SKM-1 (cell line): ENCODE data around the gene CHD3.
A peak's percentile ranks its signal among the peaks of the same experiment; 100 is the strongest.

ENCODE experiments used
- DNase-seq: peaks from one replicate; lab custom pipeline; 2025; ENCODE audit not compliant: unreplicated experiment; lab: John Stamatoyannopoulos, UW

The CHD3 gene

DNA sequence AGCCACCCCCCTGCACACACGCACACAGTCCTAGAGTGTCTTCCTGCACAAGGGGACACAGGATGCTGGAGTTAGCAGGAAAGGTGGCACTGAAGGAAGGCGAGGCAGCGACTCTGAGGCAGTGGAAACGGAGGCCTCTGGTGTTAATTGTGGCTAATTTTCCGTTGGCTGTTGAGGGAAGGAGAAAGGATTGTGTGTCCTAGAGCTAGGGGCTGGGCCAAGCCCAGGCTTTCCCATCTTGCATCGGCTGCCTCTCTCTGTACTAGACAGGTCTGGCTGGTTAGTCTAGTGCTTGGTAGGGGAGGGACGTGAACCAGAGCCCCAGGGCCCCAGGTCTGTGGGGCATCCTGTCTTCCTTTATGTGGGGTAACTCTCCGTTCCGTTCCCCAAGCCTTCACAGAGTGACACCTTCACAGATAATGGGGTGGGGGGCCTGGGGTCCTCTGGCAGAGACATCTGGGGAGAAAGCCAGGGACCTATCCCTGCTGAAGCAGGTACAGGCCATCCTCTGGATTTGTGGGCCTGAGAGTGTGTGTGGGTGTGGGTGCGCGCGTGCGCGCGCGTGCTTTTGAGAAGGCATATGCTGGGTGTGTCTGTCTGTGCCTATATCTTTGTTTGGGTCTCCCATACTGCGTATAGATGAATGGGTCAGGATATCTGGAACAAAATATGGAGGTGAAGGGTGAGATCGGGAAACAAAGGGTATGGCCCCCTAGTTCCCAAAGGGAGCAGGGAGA is at the start of gene CHD3:
TSS of gene CHD3 (plus strand) at position 606 of the 737 bp plus-strand sequence. CDS start 212 bp downstream, outside the sequence.
- no peak for DNase-seq

- DNase-seq: peak; percentile 39
Measured at GRCh38 chr17:7839190-7839875, 49.3 kb upstream of the CHD3 start.

- no peak for DNase-seq
Measured at GRCh38 chr17:7839876-7840261, 48.7 kb upstream of the CHD3 start.

DNA sequence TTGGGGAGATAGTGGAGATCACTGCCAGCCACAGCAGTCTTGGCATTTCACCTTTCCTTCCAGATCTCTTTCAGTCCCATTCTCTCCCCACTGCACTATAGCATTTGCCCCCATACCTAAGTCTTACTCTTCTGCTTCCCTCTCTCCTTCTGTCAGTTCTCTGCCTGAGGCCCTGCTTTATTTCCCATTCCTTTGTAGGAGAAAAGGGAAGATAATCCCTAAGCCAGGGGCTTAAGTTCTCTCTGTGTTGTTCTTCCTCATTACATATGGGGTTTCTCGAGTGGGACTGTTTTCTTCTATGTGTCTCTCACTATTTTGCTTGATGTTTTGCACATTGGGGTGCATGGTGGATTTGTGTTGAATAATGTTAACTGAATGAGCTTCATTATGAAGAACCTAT is 48.1 kb upstream of the CHD3 start:
- DNase-seq: no peak

DNA sequence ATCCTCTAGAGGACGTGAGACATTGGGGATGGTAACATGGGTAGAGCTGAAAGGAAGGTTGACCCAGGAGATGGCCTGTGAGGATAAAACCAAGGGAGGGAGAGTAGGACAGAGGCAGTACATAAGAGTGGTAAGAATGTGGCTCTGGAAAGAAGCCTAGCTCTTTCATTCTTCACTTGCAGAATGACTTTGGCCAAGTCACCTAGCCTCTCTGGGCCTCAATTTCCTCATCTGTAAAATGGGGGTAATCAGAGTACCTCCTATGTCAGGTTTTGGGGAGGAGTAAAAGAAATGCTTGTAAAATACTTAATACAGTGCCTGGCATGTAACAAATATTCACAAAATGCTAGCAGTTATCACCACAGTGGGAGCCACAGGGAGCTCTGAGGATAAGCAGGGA is 47.7 kb upstream of the CHD3 start:
- no peak for DNase-seq

DNA sequence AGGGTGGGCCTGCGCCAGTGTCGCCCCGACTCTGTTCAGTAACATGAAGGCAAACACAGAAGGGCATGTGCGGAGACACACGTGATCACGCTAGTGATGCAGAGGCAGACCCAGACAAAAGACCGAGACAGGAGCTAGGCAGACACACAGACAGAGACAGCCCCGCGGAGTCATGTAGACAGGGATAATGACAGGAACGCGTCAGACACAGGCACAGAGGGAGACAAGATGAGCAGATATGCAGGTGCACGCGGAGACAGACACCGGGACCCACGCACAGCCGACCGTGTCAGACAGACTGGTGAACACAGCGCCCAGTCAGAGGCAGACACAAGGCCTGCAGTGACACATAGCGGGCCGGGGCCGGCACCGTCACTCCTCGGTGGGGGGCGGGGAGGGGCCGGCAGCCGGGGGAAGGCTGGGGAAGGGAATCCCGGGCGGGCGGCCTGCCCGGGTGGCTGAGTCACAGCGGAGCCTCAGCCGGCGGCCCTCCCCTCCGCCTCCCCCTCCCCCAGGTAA is 47.1 kb upstream of the CHD3 start:
- no peak for DNase-seq

GRCh38 chr17:7841915-7842379 is 46.6 kb upstream of the CHD3 start:
- no peak for DNase-seq

DNA sequence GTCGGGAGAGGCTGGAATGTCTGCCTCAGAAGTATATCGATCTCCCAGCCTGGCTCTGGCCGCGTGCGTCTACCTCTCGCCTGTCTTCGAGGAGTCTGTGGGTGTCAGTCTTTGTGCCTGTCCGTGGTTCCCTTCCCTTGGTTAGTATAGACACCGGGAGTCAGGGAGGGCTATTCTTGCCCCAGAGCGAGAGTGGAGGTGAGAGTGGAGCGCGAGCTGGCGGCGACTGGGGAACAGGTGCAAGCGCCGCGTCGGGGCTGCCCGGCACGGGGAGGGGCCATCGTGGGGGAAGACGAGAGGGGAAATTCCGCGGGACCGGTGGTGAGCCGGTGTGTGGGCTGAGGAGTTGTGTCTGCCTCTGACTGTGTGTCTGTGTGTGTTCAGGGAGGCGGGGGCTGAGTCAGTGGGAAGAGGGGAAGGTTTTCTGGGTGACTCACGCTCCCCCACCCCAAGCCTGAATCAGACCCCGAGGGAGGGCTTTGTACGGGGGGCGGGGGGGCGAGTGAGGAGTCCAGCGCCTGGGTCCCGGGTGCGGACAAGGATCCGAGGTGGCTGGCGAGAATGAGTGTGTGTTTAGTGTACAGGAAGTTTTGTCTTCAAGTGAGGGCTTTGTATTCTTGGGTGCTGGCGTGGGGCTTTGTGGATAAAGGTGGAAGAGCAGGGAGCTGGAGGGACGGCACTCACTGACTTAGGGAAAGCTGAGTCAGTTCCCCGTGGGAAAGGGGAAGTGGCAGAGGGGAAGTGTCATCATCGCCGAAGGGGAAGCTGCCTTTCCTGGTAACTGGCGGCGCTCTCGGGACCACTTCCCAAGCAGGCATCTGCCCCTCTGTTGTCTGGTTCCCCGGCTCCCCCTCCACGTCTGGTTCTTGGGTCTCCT is 46.0 kb upstream of the CHD3 start:
- DNase-seq: peak; percentile 42

GRCh38 chr17:7843257-7843535 is 45.4 kb upstream of the CHD3 start:
- DNase-seq: no peak

DNA sequence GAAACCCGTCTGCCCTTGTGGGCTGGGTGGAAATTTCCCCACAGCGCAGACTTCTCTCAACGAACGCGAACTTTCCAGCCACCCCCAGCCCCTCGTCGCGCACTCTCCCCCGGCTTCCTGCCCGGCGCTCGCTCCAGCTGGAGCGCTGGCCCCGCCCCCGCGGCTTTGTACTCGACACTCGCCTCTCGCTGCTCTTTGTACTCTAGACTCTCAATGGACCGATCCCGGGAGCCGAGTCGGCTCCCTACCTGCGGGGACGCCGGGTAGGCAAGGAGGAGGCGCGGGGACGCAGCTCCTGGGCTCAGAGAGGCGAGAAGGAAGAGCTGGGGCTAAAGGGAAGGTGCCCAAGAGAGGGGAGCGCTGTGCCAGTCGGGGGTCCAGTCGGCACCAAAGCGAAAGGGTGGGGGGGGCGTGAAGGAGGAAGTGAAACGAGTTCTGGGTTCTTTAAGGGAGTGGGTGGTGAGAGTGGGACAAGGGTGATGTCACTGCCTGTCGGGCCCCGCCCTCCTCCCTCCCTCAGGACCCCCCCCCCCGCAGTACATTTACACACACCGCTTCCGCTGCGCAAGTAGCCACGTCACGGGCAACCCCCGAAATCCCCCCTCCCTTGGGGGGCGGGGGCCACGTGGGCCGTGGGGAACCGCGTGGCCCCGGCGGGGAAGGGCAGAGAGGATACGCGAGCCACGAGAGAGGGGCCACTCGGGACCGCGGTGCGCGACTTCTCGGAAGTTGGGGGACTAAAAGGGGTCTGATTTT is 44.9 kb upstream of the CHD3 start:
- DNase-seq: no peak

- DNase-seq: peak; percentile 72
Measured at GRCh38 chr17:7844292-7845154, 44.1 kb upstream of the CHD3 start.

- no peak for DNase-seq
Measured at GRCh38 chr17:7845359-7846062, 43.1 kb upstream of the CHD3 start.

DNA sequence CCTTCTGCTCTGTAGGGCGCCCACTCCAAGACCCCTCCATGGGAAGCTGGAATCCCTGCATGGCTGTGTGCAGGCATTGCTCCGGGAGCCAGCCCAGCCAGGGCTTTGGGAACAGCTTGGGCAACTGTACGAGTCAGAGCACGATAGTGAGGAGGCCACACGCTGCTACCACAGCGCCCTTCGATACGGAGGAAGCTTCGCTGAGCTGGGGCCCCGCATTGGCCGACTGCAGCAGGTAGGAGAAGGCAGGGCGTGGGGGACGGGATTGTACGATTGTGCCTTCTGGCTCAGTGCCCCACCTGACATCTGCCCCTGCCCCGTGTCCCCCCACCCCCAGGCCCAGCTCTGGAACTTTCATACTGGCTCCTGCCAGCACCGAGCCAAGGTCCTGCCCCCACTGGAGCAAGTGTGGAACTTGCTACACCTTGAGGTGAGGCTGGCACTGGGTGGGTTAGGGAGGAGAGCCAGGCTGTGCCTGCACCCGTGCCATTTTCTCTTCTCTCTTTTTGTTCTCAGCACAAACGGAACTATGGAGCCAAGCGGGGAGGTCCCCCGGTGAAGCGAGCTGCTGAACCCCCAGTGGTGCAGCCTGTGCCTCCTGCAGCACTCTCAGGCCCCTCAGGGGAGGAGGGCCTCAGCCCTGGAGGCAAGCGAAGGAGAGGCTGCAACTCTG is 42.4 kb upstream of the CHD3 start:
- no peak for DNase-seq

DNA sequence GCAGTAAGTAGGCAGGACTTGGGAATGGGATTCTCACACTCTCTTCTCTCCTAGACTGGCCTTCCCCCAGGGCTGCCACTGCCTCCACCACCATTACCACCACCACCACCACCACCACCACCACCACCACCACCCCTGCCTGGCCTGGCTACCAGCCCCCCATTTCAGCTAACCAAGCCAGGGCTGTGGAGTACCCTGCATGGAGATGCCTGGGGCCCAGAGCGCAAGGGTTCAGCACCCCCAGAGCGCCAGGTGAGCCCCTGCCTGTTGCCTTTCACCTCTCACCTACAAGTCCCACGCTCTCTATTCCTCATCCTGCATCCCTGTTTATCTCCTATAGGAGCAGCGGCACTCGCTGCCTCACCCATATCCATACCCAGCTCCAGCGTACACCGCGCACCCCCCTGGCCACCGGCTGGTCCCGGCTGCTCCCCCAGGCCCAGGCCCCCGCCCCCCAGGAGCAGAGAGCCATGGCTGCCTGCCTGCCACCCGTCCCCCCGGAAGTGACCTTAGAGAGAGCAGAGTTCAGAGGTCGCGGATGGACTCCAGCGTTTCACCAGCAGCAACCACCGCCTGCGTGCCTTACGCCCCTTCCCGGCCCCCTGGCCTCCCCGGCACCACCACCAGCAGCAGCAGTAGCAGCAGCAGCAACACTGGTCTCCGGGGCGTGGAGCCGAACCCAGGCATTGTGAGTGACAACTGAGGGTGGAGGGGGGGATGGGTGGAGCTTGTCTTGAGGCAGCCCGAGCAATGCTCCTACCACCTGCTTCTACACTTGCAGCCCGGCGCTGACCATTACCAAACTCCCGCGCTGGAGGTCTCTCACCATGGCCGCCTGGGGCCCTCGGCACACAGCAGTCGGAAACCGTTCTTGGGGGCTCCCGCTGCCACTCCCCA is 41.6 kb upstream of the CHD3 start:
- DNase-seq: no peak

DNA sequence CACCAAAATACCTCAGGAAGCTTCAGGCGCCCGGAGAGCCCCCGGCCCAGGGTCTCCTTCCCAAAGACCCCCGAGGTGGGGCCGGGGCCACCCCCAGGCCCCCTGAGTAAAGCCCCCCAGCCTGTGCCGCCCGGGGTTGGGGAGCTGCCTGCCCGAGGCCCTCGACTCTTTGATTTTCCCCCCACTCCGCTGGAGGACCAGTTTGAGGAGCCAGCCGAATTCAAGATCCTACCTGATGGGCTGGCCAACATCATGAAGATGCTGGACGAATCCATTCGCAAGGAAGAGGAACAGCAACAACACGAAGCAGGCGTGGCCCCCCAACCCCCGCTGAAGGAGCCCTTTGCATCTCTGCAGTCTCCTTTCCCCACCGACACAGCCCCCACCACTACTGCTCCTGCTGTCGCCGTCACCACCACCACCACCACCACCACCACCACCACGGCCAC is 40.4 kb upstream of the CHD3 start:
- DNase-seq: no peak

- DNase-seq: no peak
Measured at GRCh38 chr17:7848739-7849129, 39.9 kb upstream of the CHD3 start.

DNA sequence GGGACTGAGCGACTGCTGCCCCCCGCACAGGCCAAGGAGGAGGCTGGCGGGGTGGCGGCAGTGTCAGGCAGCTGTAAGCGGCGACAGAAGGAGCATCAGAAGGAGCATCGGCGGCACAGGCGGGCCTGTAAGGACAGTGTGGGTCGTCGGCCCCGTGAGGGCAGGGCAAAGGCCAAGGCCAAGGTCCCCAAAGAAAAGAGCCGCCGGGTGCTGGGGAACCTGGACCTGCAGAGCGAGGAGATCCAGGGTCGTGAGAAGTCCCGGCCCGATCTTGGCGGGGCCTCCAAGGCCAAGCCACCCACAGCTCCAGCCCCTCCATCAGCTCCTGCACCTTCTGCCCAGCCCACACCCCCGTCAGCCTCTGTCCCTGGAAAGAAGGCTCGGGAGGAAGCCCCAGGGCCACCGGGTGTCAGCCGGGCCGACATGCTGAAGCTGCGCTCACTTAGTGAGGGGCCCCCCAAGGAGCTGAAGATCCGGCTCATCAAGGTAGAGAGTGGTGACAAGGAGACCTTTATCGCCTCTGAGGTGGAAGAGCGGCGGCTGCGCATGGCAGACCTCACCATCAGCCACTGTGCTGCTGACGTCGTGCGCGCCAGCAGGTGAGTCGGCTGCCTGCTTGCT is 39.3 kb upstream of the CHD3 start:
- DNase-seq: no peak
